ENCODE results near the gene DDX1.

DDX1 gene

GRCh38 chr2:15595936-15596335, 4.3 kb downstream of the DDX1 start:
- TF ChIP-seq, protein P1, sequence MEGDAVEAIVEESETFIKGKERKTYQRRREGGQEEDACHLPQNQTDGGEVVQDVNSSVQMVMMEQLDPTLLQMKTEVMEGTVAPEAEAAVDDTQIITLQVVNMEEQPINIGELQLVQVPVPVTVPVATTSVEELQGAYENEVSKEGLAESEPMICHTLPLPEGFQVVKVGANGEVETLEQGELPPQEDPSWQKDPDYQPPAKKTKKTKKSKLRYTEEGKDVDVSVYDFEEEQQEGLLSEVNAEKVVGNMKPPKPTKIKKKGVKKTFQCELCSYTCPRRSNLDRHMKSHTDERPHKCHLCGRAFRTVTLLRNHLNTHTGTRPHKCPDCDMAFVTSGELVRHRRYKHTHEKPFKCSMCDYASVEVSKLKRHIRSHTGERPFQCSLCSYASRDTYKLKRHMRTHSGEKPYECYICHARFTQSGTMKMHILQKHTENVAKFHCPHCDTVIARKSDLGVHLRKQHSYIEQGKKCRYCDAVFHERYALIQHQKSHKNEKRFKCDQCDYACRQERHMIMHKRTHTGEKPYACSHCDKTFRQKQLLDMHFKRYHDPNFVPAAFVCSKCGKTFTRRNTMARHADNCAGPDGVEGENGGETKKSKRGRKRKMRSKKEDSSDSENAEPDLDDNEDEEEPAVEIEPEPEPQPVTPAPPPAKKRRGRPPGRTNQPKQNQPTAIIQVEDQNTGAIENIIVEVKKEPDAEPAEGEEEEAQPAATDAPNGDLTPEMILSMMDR (conservative IDR thresholded peaks at IDR 0.05; ENCODE audit: low read depth, low read length) = no peak
- no peak for DNase-seq (ENCODE audit: low read depth)

DNA sequence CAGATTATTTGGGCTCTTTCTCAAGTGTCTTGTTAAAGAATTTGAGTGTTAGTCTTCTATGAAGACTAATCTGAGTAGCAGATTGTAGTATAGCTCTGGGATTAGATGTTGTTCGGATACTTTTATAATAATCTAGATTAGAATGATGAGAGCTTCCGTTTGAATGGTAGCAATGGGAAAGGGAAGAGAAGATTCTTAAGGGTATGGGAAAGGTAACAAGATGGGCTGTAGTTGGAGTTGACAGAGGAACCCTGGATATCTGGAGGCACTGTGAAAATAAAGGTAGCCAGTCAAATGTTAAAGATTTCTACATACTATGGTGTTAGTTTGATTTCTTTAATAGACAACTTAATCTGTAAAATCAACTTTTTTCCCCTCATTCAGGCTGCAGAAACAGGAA, 4.7 kb downstream of the DDX1 start:
- TF ChIP-seq, protein P1 (conservative IDR thresholded peaks at IDR 0.05; ENCODE audit: low read depth, low read length) = no peak

More at GRCh38 chr2:15595936-15596335, 4.3 kb downstream of the DDX1 start:
- H3K4me3 ChIP-seq (ENCODE audit: low read depth, low read length) = no peak overlapping the region

DNA sequence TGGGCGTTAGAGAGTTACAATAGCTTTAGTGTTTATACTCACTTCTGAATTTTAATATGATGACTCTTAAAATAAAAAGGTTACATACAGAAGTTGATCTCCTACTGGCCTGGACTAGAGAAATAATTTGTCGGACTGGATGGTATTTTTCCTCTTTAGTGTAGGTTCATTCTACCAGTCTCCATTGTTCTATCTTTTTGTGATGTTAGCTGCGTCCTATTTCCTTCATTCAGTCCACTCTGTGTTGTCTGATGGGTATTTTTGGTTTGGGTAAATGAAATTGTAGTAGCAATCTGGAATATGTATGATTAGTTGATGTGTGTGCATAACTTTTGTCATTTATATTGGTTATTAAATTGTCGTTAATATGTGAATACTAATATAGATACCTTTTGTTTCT, 5.3 kb downstream of the DDX1 start:
- DNase-seq (ENCODE audit: low read depth) = no peak
- TF ChIP-seq, protein P1 (conservative IDR thresholded peaks at IDR 0.05; ENCODE audit: low read depth, low read length) = no peak
- H3K4me3 ChIP-seq (ENCODE audit: low read depth, low read length) = no peak overlapping the region

More for the DNA sequence above, 4.7 kb downstream of the DDX1 start:
- no peak overlapping the region for H3K4me3 ChIP-seq (ENCODE audit: low read depth, low read length)
- DNase-seq (ENCODE audit: low read depth) = no peak

DNA sequence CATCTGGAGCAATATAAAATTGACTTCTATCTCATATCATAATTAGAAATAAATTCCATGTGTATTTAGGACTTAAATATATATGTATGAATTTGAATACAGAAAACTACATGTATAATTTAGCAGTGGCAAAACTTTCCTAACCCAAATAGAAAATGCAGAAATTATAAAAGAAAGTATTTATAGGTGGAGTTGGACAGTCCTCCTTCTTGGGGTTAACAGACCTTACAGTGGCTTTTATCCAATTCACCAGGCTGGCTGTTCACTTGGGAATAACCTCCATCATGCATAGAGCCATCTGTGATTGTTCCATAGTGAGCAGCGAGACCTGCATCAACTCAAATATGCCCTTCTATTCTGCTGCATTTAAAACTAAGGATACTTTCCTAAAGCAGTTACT, 8.3 kb downstream of the DDX1 start:
- H3K4me3 ChIP-seq (ENCODE audit: low read depth, low read length) = no peak overlapping the region
- DNase-seq (ENCODE audit: low read depth) = no peak
- TF ChIP-seq, protein P1 (conservative IDR thresholded peaks at IDR 0.05; ENCODE audit: low read depth, low read length) = no peak

DNA sequence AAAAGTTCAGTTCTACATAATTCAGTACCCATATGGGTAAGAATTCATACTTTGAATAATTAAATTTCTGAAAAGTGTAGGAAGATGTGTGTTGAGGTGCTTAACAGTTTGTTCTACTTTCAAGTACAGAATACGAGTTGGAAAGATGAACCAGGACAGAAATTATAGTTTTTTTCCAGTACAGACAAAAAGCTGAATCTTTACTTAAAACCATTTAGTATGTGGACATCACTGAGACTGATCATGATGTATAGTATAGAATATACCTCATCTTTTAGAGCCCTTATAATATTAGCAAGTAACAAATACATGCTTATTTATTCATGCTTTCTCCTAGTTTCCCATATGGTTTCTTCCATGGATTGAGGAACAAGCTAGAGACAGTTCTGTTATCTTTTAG, 10.0 kb downstream of the DDX1 start:
- TF ChIP-seq, protein P1 (conservative IDR thresholded peaks at IDR 0.05; ENCODE audit: low read depth, low read length) = no peak
- no peak overlapping the region for H3K4me3 ChIP-seq (ENCODE audit: low read depth, low read length)
- no peak for DNase-seq (ENCODE audit: low read depth)

- TF ChIP-seq, protein P1 (conservative IDR thresholded peaks at IDR 0.05; ENCODE audit: low read depth, low read length) = no peak
- no peak for DNase-seq (ENCODE audit: low read depth)
- no peak overlapping the region for H3K4me3 ChIP-seq (ENCODE audit: low read depth, low read length)
Measured at GRCh38 chr2:15602393-15602792, 10.7 kb downstream of the DDX1 start.

- no peak for DNase-seq (ENCODE audit: low read depth)
- TF ChIP-seq, protein P1 (conservative IDR thresholded peaks at IDR 0.05; ENCODE audit: low read depth, low read length) = no peak
- no peak overlapping the region for H3K4me3 ChIP-seq (ENCODE audit: low read depth, low read length)
Measured at GRCh38 chr2:15603044-15603765, 11.5 kb downstream of the DDX1 start.

Measured in choroid plexus epithelial cell (primary cell).